Measurements from ENCODE around the gene UBAP2.

Gene UBAP2

DNA sequence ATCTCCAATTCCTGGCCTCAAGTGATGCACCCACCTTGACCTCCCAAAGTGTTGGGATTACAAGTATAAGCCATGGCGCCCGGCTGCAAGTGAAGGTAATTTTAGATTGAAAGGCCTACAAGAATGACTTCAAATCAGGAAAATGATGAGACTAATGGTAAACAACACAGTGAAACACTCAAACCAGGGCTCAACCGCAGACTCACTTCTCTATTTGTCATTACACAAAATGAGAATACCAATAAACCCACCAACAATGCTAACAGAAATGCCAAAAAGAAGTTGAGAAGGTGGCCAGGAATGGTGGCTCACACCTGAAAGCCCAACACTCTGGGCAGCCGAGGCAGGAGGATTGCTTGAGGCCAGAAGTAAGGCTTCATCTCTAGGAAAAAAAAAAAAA lies 92.1 kb downstream of the UBAP2 start:
- Histone ChIP-seq H3K4me1 (ENCODE audit: control extremely low read depth in 1 of 4, control insufficient read depth in 4 of 4, insufficient read depth in 4 of 4, low read length in 3 of 4) (peaks cover 0 to 5% (median 4%) of the 10 kb centered on the region in 4 experiments), H3K36me3 (ENCODE audit: control insufficient read depth in 4 of 4, insufficient read depth in 4 of 4, low read length in 3 of 4) (peaks cover 13 to 50% (median 31%) of the 10 kb centered on the region in 4 experiments), H3K9me3 (ENCODE audit: control extremely low read depth in 1 of 5, control insufficient read depth in 4 of 5, insufficient read depth in 2 of 5, low read depth in 1 of 5, low read length in 4 of 5) (no peaks in the 10 kb centered on the region), H3K27me3 (replicated peaks in 2 of 5; ENCODE audit: control insufficient read depth in 4 of 5, insufficient read depth in 5 of 5, low read length in 4 of 5) (no peaks in the 10 kb centered on the region), H3K4me3 (ENCODE audit: control insufficient read depth in 1 of 7, extremely low read depth in 1 of 7, insufficient read depth in 4 of 7, low read depth in 2 of 7, low read length in 6 of 7) (no peak overlapping the region), H3K27ac (ENCODE audit: insufficient read depth in 1 of 2, low read depth in 1 of 2, low read length in 2 of 2, poor library complexity in 1 of 2, severe bottlenecking in 2 of 2) (no peak overlapping the region)
- 97% methylated on average over 3 of the region's 4 CpGs for WGBS (ENCODE audit: insufficient coverage)
- POLR2A ChIA-PET: no interaction called here
- no peak for DNase-seq
- CTCF ChIA-PET: no interaction called here

DNA sequence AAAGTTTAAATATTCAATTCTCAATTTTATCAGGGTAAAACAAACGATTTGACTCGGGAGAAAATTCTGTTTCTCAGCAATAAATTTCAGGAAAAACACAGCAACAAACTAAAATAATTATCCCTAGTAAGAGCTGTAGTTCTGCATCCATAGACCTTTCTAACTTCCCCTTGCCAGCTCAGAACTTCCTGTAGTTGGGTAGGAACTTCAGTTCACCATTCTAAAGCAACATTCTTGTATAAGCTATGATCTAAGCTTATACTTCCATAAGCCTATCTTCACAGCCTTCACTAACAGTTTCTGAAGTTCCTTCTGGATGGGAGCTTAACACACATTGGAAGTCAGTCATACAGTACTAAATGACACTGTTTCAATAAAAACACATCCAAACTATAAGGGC lies 96.6 kb downstream of the UBAP2 start:
- Histone ChIP-seq H3K27me3 (replicated peaks in 2 of 5; ENCODE audit: control insufficient read depth in 4 of 5, insufficient read depth in 5 of 5, low read length in 4 of 5) (no peaks in the 10 kb centered on the region), H3K4me1 (ENCODE audit: control extremely low read depth in 1 of 4, control insufficient read depth in 4 of 4, insufficient read depth in 4 of 4, low read length in 3 of 4) (peaks cover 0 to 5% (median 4%) of the 10 kb centered on the region in 4 experiments), H3K9me3 (ENCODE audit: control extremely low read depth in 1 of 5, control insufficient read depth in 4 of 5, insufficient read depth in 2 of 5, low read depth in 1 of 5, low read length in 4 of 5) (no peaks in the 10 kb centered on the region), H3K4me3 (ENCODE audit: control insufficient read depth in 1 of 7, extremely low read depth in 1 of 7, insufficient read depth in 4 of 7, low read depth in 2 of 7, low read length in 6 of 7) (no peak overlapping the region), H3K36me3 (ENCODE audit: control insufficient read depth in 4 of 4, insufficient read depth in 4 of 4, low read length in 3 of 4) (peaks cover 10 to 67% (median 34%) of the 10 kb centered on the region in 4 experiments), H3K27ac (ENCODE audit: insufficient read depth in 1 of 2, low read depth in 1 of 2, low read length in 2 of 2, poor library complexity in 1 of 2, severe bottlenecking in 2 of 2) (no peak overlapping the region)
- ChIA-PET CTCF (interaction anchor here (0.9 kb wide), 1 partner anchor 19 kb away, joined by 3 read pairs; no protein-coding TSS in a partner anchor), POLR2A (interaction anchor here (0.5 kb wide), 1 partner anchor 687 kb away, joined by 3 read pairs; the partner anchor contains the start of gene CHMP5)
- peak; percentile 2 to 32 (median 24) for DNase-seq
- whole genome bisulfite sequencing (ENCODE audit: insufficient coverage): no CpG with 5 or more reads among the region's 2 CpGs

DNA sequence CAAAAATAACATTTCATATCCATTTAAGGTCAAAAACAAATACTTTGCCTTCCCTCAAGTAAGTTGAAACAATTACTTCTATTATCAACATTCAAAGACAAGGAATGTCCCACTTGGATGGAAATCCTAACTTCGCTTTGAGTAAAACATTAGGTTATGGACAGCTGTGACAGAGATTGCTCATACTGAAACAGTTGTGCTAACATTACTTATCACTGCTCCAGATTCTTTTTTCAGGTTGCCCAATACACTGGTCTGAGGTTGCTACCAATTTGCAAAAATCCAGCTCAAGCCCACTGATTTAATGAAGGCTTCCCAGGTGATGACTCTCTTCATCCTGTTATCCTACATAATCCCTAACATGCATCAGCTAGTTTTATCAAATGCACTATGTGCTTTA lies 98.3 kb downstream of the UBAP2 start:
- POLR2A ChIA-PET: no interaction called here
- no peak for DNase-seq
- no peaks in the 10 kb centered on the region for H3K27me3 ChIP-seq (replicated peaks in 2 of 5; ENCODE audit: control insufficient read depth in 4 of 5, insufficient read depth in 5 of 5, low read length in 4 of 5)

DNA sequence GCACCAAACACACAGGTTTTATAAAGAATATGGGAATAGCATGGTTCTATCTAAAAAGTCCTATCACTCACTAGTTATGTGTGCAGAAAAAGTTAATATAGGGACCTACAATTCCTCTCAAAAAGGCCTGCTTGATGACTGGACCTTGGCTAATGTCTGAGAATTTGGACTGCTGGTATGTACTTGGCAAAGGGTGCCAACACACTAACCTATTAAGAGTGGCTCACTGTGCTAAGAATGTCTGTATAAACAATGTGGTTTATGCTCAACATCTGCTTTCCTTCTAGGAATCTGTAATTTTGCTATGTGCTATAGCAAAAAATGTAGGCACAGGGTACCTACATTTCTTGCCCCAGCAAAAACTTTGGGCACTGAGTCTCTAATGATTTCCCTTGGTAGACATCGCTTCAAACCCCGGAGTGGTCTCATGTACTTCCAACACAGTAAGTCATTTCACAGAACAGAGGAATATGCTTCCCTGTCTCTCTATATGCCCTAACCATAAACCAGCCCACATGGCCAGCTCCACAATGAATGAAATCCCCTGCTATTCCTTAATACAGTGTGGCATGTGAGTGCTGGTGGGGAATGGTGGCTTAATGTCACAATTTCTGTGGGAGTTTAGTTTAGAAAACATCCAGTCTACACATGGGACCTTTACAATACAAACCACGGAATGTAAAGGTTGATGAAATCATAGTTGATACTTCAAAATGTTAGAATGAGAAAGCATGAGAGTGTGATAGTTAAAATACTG lies 101.7 kb downstream of the UBAP2 start:
- peaks cover 0 to under 1% (median 0%) of the 10 kb centered on the region in 4 experiments for H3K4me1 ChIP-seq (ENCODE audit: control extremely low read depth in 1 of 4, control insufficient read depth in 4 of 4, insufficient read depth in 4 of 4, low read length in 3 of 4)
- DNase-seq: no peak
- peaks cover 23 to 69% (median 48%) of the 10 kb centered on the region in 4 experiments for H3K36me3 ChIP-seq (ENCODE audit: control insufficient read depth in 4 of 4, insufficient read depth in 4 of 4, low read length in 3 of 4)
- H3K4me3 ChIP-seq (ENCODE audit: control insufficient read depth in 1 of 7, extremely low read depth in 1 of 7, insufficient read depth in 4 of 7, low read depth in 2 of 7, low read length in 6 of 7): no peak overlapping the region
- CTCF ChIA-PET: no interaction called here
- POLR2A ChIA-PET: interaction anchor here (0.6 kb wide), 1 partner anchor 25 kb away, joined by 6 read pairs; no protein-coding TSS in a partner anchor
- no peak overlapping the region for H3K27ac ChIP-seq (ENCODE audit: insufficient read depth in 1 of 2, low read depth in 1 of 2, low read length in 2 of 2, poor library complexity in 1 of 2, severe bottlenecking in 2 of 2)
- WGBS (ENCODE audit: insufficient coverage): 94% methylated on average over 2 of the region's 3 CpGs
- H3K27me3 ChIP-seq (replicated peaks in 2 of 5; ENCODE audit: control insufficient read depth in 4 of 5, insufficient read depth in 5 of 5, low read length in 4 of 5): no peaks in the 10 kb centered on the region
- no peaks in the 10 kb centered on the region for H3K9me3 ChIP-seq (ENCODE audit: control extremely low read depth in 1 of 5, control insufficient read depth in 4 of 5, insufficient read depth in 2 of 5, low read depth in 1 of 5, low read length in 4 of 5)

More for the DNA sequence above, 98.3 kb downstream of the UBAP2 start:
- no peak overlapping the region for H3K4me3 ChIP-seq (ENCODE audit: control insufficient read depth in 1 of 7, extremely low read depth in 1 of 7, insufficient read depth in 4 of 7, low read depth in 2 of 7, low read length in 6 of 7)
- H3K9me3 ChIP-seq (ENCODE audit: control extremely low read depth in 1 of 5, control insufficient read depth in 4 of 5, insufficient read depth in 2 of 5, low read depth in 1 of 5, low read length in 4 of 5): no peaks in the 10 kb centered on the region
- peaks cover 15 to 63% (median 32%) of the 10 kb centered on the region in 4 experiments for H3K36me3 ChIP-seq (ENCODE audit: control insufficient read depth in 4 of 4, insufficient read depth in 4 of 4, low read length in 3 of 4)
- CTCF ChIA-PET: interaction anchor here (1.4 kb wide), 1 partner anchor 29 kb away, joined by 4 read pairs; no protein-coding TSS in a partner anchor
- WGBS (ENCODE audit: insufficient coverage): no CpG with 5 or more reads among the region's 1 CpG
- H3K27ac ChIP-seq (ENCODE audit: insufficient read depth in 1 of 2, low read depth in 1 of 2, low read length in 2 of 2, poor library complexity in 1 of 2, severe bottlenecking in 2 of 2): no peak overlapping the region
- H3K4me1 ChIP-seq (ENCODE audit: control extremely low read depth in 1 of 4, control insufficient read depth in 4 of 4, insufficient read depth in 4 of 4, low read length in 3 of 4): peaks cover 0 to 5% (median 4%) of the 10 kb centered on the region in 4 experiments

DNA sequence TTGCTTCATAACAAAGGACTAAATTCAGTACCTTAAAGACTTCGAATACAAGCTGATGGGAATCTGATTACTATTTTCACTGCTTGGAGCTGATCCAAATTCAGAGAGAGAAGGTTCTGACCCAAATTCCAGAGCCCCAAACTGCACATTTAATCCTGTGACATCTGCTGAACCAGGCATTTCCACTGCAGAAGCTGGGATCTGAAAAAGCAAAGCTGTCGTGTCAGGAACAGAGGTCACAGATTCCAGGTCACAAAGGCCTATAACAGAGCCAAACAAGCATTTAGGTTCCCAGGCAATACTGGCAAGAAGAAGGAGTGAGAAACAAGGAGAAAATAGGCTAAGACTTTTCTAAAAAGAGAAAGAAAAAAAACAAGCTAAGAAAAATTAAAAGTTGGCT lies 105.3 kb downstream of the UBAP2 start:
- Histone ChIP-seq H3K27me3 (replicated peaks in 2 of 5; ENCODE audit: control insufficient read depth in 4 of 5, insufficient read depth in 5 of 5, low read length in 4 of 5) (no peaks in the 10 kb centered on the region), H3K27ac (ENCODE audit: insufficient read depth in 1 of 2, low read depth in 1 of 2, low read length in 2 of 2, poor library complexity in 1 of 2, severe bottlenecking in 2 of 2) (no peak overlapping the region), H3K4me3 (ENCODE audit: control insufficient read depth in 1 of 7, extremely low read depth in 1 of 7, insufficient read depth in 4 of 7, low read depth in 2 of 7, low read length in 6 of 7) (no peak overlapping the region), H3K36me3 (ENCODE audit: control insufficient read depth in 4 of 4, insufficient read depth in 4 of 4, low read length in 3 of 4) (peaks cover 35 to 79% (median 53%) of the 10 kb centered on the region in 4 experiments), H3K9me3 (ENCODE audit: control extremely low read depth in 1 of 5, control insufficient read depth in 4 of 5, insufficient read depth in 2 of 5, low read depth in 1 of 5, low read length in 4 of 5) (no peaks in the 10 kb centered on the region), H3K4me1 (ENCODE audit: control extremely low read depth in 1 of 4, control insufficient read depth in 4 of 4, insufficient read depth in 4 of 4, low read length in 3 of 4) (no peaks in the 10 kb centered on the region)
- no peak for DNase-seq
- WGBS (ENCODE audit: insufficient coverage): 100% methylated on average over 2 of the region's 2 CpGs
- ChIA-PET CTCF (interaction anchor here (1.0 kb wide), 1 partner anchor 27 kb away, joined by 4 read pairs; no protein-coding TSS in a partner anchor), POLR2A (no interaction called here)

DNA sequence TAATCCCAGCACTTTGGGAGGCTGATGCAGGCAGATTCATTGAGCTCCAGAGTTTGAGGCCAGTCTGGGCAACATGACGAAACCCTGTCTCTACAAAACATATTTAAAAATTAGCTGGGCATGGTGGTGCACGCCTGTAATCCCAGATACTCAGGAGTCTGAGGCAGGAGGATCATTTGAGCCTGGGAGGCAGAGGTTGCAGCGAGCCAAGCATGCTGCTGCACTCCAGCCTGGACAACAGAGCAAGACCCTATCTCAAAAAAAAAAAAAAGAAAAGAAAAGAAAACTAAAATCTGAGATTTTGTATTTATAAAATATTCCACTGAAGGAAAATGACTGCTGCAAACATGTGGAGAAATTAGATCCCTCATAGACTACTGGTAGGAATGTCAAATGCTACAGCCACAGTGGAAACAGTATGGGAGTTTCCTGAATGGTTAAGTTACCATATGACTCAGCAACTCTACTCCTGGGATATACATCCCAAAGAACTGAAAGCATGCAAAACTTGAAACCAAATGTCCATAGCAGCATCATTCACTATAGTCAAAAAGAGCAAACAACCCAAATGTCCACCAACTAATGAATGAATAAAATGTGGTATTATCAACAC lies 106.1 kb downstream of the UBAP2 start:
- DNase-seq: no peak
- CTCF ChIA-PET: no interaction called here
- H3K4me3 ChIP-seq (ENCODE audit: control insufficient read depth in 1 of 7, extremely low read depth in 1 of 7, insufficient read depth in 4 of 7, low read depth in 2 of 7, low read length in 6 of 7): no peak overlapping the region
- H3K27me3 ChIP-seq (replicated peaks in 2 of 5; ENCODE audit: control insufficient read depth in 4 of 5, insufficient read depth in 5 of 5, low read length in 4 of 5): no peaks in the 10 kb centered on the region
- H3K9me3 ChIP-seq (ENCODE audit: control extremely low read depth in 1 of 5, control insufficient read depth in 4 of 5, insufficient read depth in 2 of 5, low read depth in 1 of 5, low read length in 4 of 5): no peaks in the 10 kb centered on the region
- POLR2A ChIA-PET: no interaction called here
- H3K36me3 ChIP-seq (ENCODE audit: control insufficient read depth in 4 of 4, insufficient read depth in 4 of 4, low read length in 3 of 4): peaks cover 36 to 77% (median 51%) of the 10 kb centered on the region in 4 experiments
- no peaks in the 10 kb centered on the region for H3K4me1 ChIP-seq (ENCODE audit: control extremely low read depth in 1 of 4, control insufficient read depth in 4 of 4, insufficient read depth in 4 of 4, low read length in 3 of 4)
- no CpG with 5 or more reads among the region's 3 CpGs for WGBS (ENCODE audit: insufficient coverage)
- no peak overlapping the region for H3K27ac ChIP-seq (ENCODE audit: insufficient read depth in 1 of 2, low read depth in 1 of 2, low read length in 2 of 2, poor library complexity in 1 of 2, severe bottlenecking in 2 of 2)

Measured in common myeloid progenitor, CD34-positive (primary cell).